ENCODE results near the gene TAF1A. TPM values are rescaled to one million over a fixed set of nuclear protein-coding genes. Genes with fewer than 3 reads are reported as not detected.

The TAF1A gene
- total RNA-seq, 1 experiment from 2014 or later = 14.8 TPM

DNA sequence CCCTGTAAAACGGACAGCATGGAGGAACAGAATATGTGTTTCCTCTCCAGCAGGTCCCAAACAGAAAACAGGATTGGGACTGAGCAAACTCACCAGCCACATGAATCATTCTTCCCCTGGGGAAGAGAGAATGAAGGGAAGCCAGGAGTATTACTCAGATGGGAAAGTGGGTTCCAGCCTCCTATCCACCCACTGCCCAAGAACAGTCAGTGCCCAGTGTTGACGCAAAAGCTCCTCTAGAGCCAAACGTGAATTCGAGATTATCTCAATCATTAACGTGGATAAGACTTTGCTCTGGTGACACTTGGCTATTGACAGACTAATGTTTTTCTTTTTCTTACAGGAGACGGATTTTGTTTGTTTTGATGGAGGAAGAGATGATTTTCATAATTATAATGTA, 37.5 kb upstream of the TAF1A start:
- TF ChIP-seq, protein P1, sequence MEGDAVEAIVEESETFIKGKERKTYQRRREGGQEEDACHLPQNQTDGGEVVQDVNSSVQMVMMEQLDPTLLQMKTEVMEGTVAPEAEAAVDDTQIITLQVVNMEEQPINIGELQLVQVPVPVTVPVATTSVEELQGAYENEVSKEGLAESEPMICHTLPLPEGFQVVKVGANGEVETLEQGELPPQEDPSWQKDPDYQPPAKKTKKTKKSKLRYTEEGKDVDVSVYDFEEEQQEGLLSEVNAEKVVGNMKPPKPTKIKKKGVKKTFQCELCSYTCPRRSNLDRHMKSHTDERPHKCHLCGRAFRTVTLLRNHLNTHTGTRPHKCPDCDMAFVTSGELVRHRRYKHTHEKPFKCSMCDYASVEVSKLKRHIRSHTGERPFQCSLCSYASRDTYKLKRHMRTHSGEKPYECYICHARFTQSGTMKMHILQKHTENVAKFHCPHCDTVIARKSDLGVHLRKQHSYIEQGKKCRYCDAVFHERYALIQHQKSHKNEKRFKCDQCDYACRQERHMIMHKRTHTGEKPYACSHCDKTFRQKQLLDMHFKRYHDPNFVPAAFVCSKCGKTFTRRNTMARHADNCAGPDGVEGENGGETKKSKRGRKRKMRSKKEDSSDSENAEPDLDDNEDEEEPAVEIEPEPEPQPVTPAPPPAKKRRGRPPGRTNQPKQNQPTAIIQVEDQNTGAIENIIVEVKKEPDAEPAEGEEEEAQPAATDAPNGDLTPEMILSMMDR (IDR thresholded peaks at IDR 0.05; ENCODE audit: insufficient read depth in 1 of 2, low read depth in 1 of 2, low read length in 1 of 2, severe bottlenecking in 1 of 2, unreplicated experiment in 1 of 2) = no peak
- Histone ChIP-seq H3K9me3 (no peaks in the 10 kb centered on the region), H3K36me3 (ENCODE audit: control insufficient read depth, insufficient read depth, low read length) (no peaks in the 10 kb centered on the region; the same call in 1 of the 2 replicates), H3K27me3 (replicated peaks; ENCODE audit: control insufficient read depth, insufficient read depth, low read length) (no peaks in the 10 kb centered on the region), H3K4me1 (no peaks in the 10 kb centered on the region), H3K4me3 (ENCODE audit: low read depth, low read length) (no peak overlapping the region)
- Mint-ChIP-seq H3K27ac (ENCODE audit: unreplicated experiment) (no peak overlapping the region), H3K4me3 (ENCODE audit: unreplicated experiment) (no peak overlapping the region), H3K4me1 (ENCODE audit: low read depth, unreplicated experiment) (no peaks in the 10 kb centered on the region), H3K27me3 (ENCODE audit: insufficient read depth, unreplicated experiment) (no peaks in the 10 kb centered on the region), H3K9me3 (ENCODE audit: unreplicated experiment) (no peaks in the 10 kb centered on the region), H3K36me3 (ENCODE audit: insufficient read depth, unreplicated experiment) (peaks cover 23% of the 10 kb centered on the region)
- intact Hi-C loops (cut with micrococcal nuclease; ENCODE audit: unreplicated experiment) = no loop called here
- CTCF ChIA-PET = no interaction called here
- POLR2A ChIA-PET = no interaction called here
- BruUV-seq (replicated peaks) = no TSS peak
- no peak for DNase-seq

GRCh38 chr1:222624214-222624613, 34.5 kb upstream of the TAF1A start:
- CTCF ChIA-PET = interaction anchor here (1.4 kb wide), 1 partner anchor 10 kb away, joined by 3 read pairs; no protein-coding TSS in a partner anchor
- intact Hi-C loops (cut with micrococcal nuclease; ENCODE audit: unreplicated experiment) = no loop called here
- no peaks in the 10 kb centered on the region for H3K9me3 ChIP-seq
- H3K9me3 Mint-ChIP-seq (ENCODE audit: unreplicated experiment) = no peaks in the 10 kb centered on the region
- no peak overlapping the region for H3K4me3 ChIP-seq (ENCODE audit: low read depth, low read length)
- no peak for DNase-seq
- no peaks in the 10 kb centered on the region for H3K36me3 ChIP-seq (ENCODE audit: control insufficient read depth, insufficient read depth, low read length)
- H3K4me1 Mint-ChIP-seq (ENCODE audit: low read depth, unreplicated experiment) = no peaks in the 10 kb centered on the region
- TF ChIP-seq, protein P1 (IDR thresholded peaks at IDR 0.05; ENCODE audit: insufficient read depth in 1 of 2, low read depth in 1 of 2, low read length in 1 of 2, severe bottlenecking in 1 of 2, unreplicated experiment in 1 of 2) = no peak
- 0 out of 2 replicates have a peak, but pooled peaks cover 2% of the 10 kb centered on the region for H3K4me1 ChIP-seq
- H3K27ac Mint-ChIP-seq (ENCODE audit: unreplicated experiment) = no peak overlapping the region
- H3K27me3 ChIP-seq (replicated peaks; ENCODE audit: control insufficient read depth, insufficient read depth, low read length) = no peaks in the 10 kb centered on the region
- H3K27me3 Mint-ChIP-seq (ENCODE audit: insufficient read depth, unreplicated experiment) = no peaks in the 10 kb centered on the region
- peaks cover 24% of the 10 kb centered on the region for H3K36me3 Mint-ChIP-seq (ENCODE audit: insufficient read depth, unreplicated experiment)
- no peak overlapping the region for H3K4me3 Mint-ChIP-seq (ENCODE audit: unreplicated experiment)
- POLR2A ChIA-PET = no interaction called here
- no TSS peak for BruUV-seq (replicated peaks)

GRCh38 chr1:222623458-222623857, 33.7 kb upstream of the TAF1A start:
- TF ChIP-seq, protein P1 (IDR thresholded peaks at IDR 0.05; ENCODE audit: insufficient read depth in 1 of 2, low read depth in 1 of 2, low read length in 1 of 2, severe bottlenecking in 1 of 2, unreplicated experiment in 1 of 2) = no peak
- no peaks in the 10 kb centered on the region for H3K9me3 Mint-ChIP-seq (ENCODE audit: unreplicated experiment)
- POLR2A ChIA-PET = no interaction called here
- H3K36me3 ChIP-seq (ENCODE audit: control insufficient read depth, insufficient read depth, low read length) = no peaks in the 10 kb centered on the region
- intact Hi-C loops (cut with micrococcal nuclease; ENCODE audit: unreplicated experiment) = no loop called here
- H3K27ac Mint-ChIP-seq (ENCODE audit: unreplicated experiment) = no peak overlapping the region
- no peak overlapping the region for H3K4me3 ChIP-seq (ENCODE audit: low read depth, low read length)
- no peaks in the 10 kb centered on the region for H3K27me3 ChIP-seq (replicated peaks; ENCODE audit: control insufficient read depth, insufficient read depth, low read length)
- peaks cover 24% of the 10 kb centered on the region for H3K36me3 Mint-ChIP-seq (ENCODE audit: insufficient read depth, unreplicated experiment)
- H3K4me1 Mint-ChIP-seq (ENCODE audit: low read depth, unreplicated experiment) = no peaks in the 10 kb centered on the region
- CTCF ChIA-PET = no interaction called here
- no peaks in the 10 kb centered on the region for H3K27me3 Mint-ChIP-seq (ENCODE audit: insufficient read depth, unreplicated experiment)
- no TSS peak for BruUV-seq (replicated peaks)
- 0 out of 2 replicates have a peak, but pooled peaks cover 6% of the 10 kb centered on the region for H3K4me1 ChIP-seq
- H3K4me3 Mint-ChIP-seq (ENCODE audit: unreplicated experiment) = no peak overlapping the region
- H3K9me3 ChIP-seq = no peaks in the 10 kb centered on the region
- DNase-seq = no peak
